Colonic mucosa (tissue), 4 donors: ENCODE data around the gene PHIP. TPM values are rescaled to one million over a fixed set of nuclear protein-coding genes. Genes with fewer than 3 reads are reported as not detected.

Experiments
- DNase-seq: peaks from one replicate; pipeline ENCODE4 v3.0.0-alpha.2; 2020
- H3K27ac ChIP-seq: fragments of 200-600 bp; one replicate; pipeline ENCODE4 v1.8.0; 2021
- H3K27me3 ChIP-seq: fragments of 200-600 bp; one replicate; pipeline ENCODE4 v1.8.0; 2021
- H3K36me3 ChIP-seq: fragments of 200-600 bp; one replicate; pipeline ENCODE4 v1.8.0; 2021
- H3K4me1 ChIP-seq: fragments of 200-600 bp; one replicate; pipeline ENCODE4 v1.8.0; 2021; ENCODE audit warnings: mild to moderate bottlenecking
- H3K4me3 ChIP-seq: fragments of 200-600 bp; one replicate; pipeline ENCODE4 v1.8.0; 2021
- H3K9ac ChIP-seq, 2 donors: one replicate each; pipeline ENCODE4 v1.7.0; 2013; ENCODE audit warnings: control low read depth in 2 of 2, low read depth in 2 of 2, low read length in 2 of 2
- H3K9me3 ChIP-seq: fragments of 200-600 bp; one replicate; pipeline ENCODE4 v1.8.0; 2021
- intact Hi-C: fragments of 100-400 bp; cut with DNase I; formaldehyde crosslinking; loops from one replicate; pipeline ENCODE4 v1.14.1; 2022
- total RNA-seq, 2 donors: library from RNA; stranded (reverse); fragmentation: NEBNext Ultra II Directional in 1 of 2; extraction: Animal tissue kit (Norgen Biotek cat#: 25700) in 1 of 2; gene quantifications; one replicate each; pipeline ENCODE4 v1.2.1, GENCODE V29; 2021
- TF ChIP-seq, protein P1 (sequence below): fragments of 200-600 bp; IDR thresholded peaks from one replicate; pipeline ENCODE4 v1.8.0; 2022; ENCODE audit warnings: antibody characterized with exemption, mild to moderate bottlenecking
- donor health status: healthy.
- donor health status: DM: no; HTN: no; CAD: no.
- donor health status: DM: no; HTN: no; CAD: no.

PHIP gene
- 10 to 100 TPM; 19.3 to 20.5 TPM for total RNA-seq

DNA sequence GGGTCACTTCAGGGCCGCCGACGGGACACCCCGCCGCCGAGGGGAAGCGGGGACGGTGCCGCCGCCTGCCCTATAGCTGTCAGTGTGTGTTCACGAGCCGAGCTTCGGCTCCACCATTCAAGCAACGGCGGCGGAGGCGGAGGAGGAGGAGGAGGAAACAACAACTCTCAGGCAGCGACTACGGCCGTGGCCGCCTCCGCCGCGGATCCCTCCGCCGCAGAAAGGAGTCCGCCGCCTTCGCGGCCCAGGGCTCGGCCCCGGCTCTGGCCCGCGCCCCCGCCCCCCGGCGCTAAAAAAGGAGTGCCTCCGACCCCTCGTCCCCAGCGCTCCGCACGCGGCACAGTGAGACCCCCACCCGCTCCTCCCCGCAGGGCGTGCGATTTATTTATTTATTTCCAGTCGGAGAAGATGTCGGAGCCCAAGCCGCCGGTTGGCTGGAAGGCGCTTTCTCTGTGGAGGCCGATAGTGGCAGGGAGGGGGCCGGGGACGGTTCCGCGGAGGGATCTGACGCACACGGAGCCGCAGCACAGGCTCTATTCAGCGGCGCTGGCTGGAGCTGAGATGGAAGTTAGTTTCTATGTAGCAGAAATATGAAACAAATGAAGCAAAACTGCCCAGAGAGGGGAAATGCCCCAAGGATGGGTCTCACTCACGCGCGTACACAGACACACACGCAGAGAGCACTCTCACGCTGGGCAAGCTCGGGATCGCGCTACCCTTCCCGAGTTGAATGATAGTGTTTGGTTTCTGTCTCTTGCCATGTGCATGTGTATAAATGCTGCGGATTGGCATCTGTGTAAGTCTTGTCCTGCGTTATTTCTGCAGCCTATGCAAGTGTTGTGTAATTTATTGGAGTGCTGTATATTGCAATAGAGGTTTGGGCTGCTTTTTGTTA lies at the start of gene PHIP:
PHIP (minus strand) TSS at position 180 of the 895 bp plus-strand sequence. CDS start 186 bp downstream, outside the sequence.
- peaks cover 9% of the 10 kb centered on the region for H3K4me1 ChIP-seq
- H3K27ac ChIP-seq = peak within 1 kb of the TSS; percentile 99
- peak within 1 kb of the TSS; percentile 75 for H3K4me3 ChIP-seq
- no peaks in the 10 kb centered on the region for H3K36me3 ChIP-seq
- TF ChIP-seq, protein P1, sequence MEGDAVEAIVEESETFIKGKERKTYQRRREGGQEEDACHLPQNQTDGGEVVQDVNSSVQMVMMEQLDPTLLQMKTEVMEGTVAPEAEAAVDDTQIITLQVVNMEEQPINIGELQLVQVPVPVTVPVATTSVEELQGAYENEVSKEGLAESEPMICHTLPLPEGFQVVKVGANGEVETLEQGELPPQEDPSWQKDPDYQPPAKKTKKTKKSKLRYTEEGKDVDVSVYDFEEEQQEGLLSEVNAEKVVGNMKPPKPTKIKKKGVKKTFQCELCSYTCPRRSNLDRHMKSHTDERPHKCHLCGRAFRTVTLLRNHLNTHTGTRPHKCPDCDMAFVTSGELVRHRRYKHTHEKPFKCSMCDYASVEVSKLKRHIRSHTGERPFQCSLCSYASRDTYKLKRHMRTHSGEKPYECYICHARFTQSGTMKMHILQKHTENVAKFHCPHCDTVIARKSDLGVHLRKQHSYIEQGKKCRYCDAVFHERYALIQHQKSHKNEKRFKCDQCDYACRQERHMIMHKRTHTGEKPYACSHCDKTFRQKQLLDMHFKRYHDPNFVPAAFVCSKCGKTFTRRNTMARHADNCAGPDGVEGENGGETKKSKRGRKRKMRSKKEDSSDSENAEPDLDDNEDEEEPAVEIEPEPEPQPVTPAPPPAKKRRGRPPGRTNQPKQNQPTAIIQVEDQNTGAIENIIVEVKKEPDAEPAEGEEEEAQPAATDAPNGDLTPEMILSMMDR = no peak
- H3K9me3 ChIP-seq = no peaks in the 10 kb centered on the region
- peak within 1 kb of the TSS; percentile 83 to 94 for H3K9ac ChIP-seq
- DNase-seq = peak; percentile 92
- intact Hi-C loops = loop anchor here (5.0 kb wide), 1 partner anchor 154 kb away; the partner anchor contains the start of gene HMGN3
- no peaks in the 10 kb centered on the region for H3K27me3 ChIP-seq

DNA sequence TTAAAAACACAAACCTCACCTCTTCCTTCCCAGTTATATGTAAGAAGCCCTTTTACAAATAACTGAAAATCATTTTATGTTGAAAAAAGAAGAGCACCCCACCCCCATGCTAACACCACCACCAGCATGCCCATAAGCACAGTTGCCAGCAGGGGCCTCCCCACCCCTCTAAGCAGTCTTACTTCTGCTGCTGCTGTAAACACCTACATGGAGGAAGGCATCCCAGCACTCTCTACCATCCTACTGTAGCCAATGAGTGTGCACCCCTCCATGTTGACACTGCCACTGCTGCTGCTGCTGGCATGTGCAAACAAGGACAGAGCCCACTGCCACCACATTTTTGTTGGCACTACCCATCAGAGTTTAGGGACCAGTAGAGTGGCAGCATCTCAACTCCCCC lies 49.6 kb upstream of the PHIP start:
- TF ChIP-seq, protein P1 = no peak
- Histone ChIP-seq H3K36me3 (no peaks in the 10 kb centered on the region), H3K4me3 (no peak overlapping the region), H3K4me1 (no peaks in the 10 kb centered on the region), H3K9ac (no peak overlapping the region), H3K27ac (no peak overlapping the region), H3K9me3 (no peaks in the 10 kb centered on the region), H3K27me3 (no peaks in the 10 kb centered on the region)
- intact Hi-C loops = no loop called here
- no peak for DNase-seq

DNA sequence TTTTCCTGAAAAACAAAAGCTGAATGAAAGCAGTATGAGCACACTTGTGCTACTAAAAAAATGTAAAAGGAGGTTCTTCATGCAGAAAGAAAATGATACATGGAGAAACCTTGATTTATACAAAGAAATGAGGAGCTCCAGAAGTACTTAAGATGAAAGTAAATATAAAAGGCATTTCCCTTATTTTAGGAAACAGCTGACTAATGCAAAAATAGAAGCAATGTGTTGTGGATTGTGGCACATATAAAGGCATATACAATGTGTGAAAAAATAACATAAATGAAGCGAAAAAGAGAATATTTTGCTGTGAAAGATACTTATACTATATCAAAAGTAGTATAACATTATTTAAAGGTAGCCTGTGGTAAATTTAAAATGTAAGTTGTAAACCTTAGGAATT lies 41.2 kb upstream of the PHIP start:
- no peaks in the 10 kb centered on the region for H3K36me3 ChIP-seq
- TF ChIP-seq, protein P1 = no peak
- no peaks in the 10 kb centered on the region for H3K4me1 ChIP-seq
- no peak overlapping the region for H3K4me3 ChIP-seq
- H3K9ac ChIP-seq = no peak overlapping the region
- H3K27me3 ChIP-seq = no peaks in the 10 kb centered on the region
- H3K27ac ChIP-seq = no peak overlapping the region
- intact Hi-C loops = no loop called here
- DNase-seq = no peak
- H3K9me3 ChIP-seq = no peaks in the 10 kb centered on the region

DNA sequence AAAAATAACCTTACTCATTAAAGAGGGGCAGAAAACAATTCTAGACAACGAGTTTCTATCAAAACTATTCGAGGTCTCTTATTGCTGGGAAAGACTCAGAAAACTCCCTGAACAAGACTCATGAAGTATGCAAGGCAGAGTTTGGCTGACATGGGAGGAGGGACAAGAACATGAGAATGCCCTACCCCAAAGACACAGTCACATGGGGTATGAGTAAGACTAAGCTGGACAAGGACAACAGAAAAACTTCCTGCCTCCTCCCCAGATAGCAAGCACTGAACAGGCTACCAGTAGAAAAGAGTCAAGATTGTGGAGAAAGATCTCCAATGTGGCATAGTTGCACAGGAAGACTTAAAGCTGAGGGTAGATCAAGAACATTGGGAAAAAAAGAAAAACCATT lies 39.7 kb upstream of the PHIP start:
- no peaks in the 10 kb centered on the region for H3K4me1 ChIP-seq
- H3K27ac ChIP-seq = no peak overlapping the region
- TF ChIP-seq, protein P1 = no peak
- no peaks in the 10 kb centered on the region for H3K27me3 ChIP-seq
- no peak overlapping the region for H3K9ac ChIP-seq
- no peaks in the 10 kb centered on the region for H3K9me3 ChIP-seq
- H3K36me3 ChIP-seq = no peaks in the 10 kb centered on the region
- DNase-seq = no peak
- H3K4me3 ChIP-seq = no peak overlapping the region
- intact Hi-C loops = no loop called here

- no peak for DNase-seq
- TF ChIP-seq, protein P1 = no peak
- intact Hi-C loops = no loop called here
These were observed 37.6 kb upstream of the PHIP start for GRCh38 chr6:79115553-79116182.

More at GRCh38 chr6:79115553-79116182, 37.6 kb upstream of the PHIP start:
- Histone ChIP-seq H3K4me1 (no peaks in the 10 kb centered on the region), H3K27me3 (no peaks in the 10 kb centered on the region), H3K27ac (no peak overlapping the region), H3K36me3 (no peaks in the 10 kb centered on the region), H3K4me3 (no peak overlapping the region), H3K9ac (no peak overlapping the region), H3K9me3 (no peaks in the 10 kb centered on the region)
